SK-N-SH (cell line): Measurements from ENCODE around the gene ABLIM2. TPM values are rescaled to one million over a fixed set of nuclear protein-coding genes. Genes with fewer than 3 reads are reported as not detected.
A peak's percentile ranks its signal among the peaks of the same experiment; 100 is the strongest.

Source experiments
- CTCF ChIA-PET: fragments of 300-600, 350-600 bp; formaldehyde crosslinking; extraction: SDS; loops from one replicate; lab custom pipeline; 2021; lab: Yijun Ruan, JAX
- POLR2A ChIA-PET: fragments of 350-600 bp; sonication (Branson Sonifier 250); formaldehyde crosslinking; extraction: SDS; loops from one replicate; lab custom pipeline; 2020; ENCODE audit warnings: antibody characterized with exemption, inconsistent platforms; lab: Yijun Ruan, JAX
- DNase-seq: peaks from one replicate; pipeline ENCODE4 v3.0.0; 2012
- H2AFZ ChIP-seq: fragments of 200-600 bp; sonication (generic); 2 replicates; pipeline ENCODE4 v1.8.1; 2016; ENCODE audit warnings: antibody characterized with exemption, mild to moderate bottlenecking, low read depth
- H3F3A ChIP-seq: fragments of 200-600 bp; sonication (generic); replicated peaks from 2 replicates; pipeline ENCODE3; 2016; ENCODE audit warnings: antibody characterized with exemption, mild to moderate bottlenecking; ENCODE audit not compliant: insufficient read depth
- H3K27ac ChIP-seq, 2 experiments: fragments of 200-500 bp in 1 of 2; fragments of 200-600 bp in 1 of 2; sonication (Bioruptor generic) in 1 of 2; sonication (generic), shearing (Covaris generic) in 1 of 2; 2 replicates each; pipeline versions ENCODE4 v1.5.1 to v1.6.1; 2014 to 2016; ENCODE audit warnings: low read depth in 2 of 2, inconsistent platforms in 1 of 2, low read length in 1 of 2, mild to moderate bottlenecking in 1 of 2, mixed read lengths in 1 of 2
- H3K27me3 ChIP-seq: fragments of 200-600 bp; sonication (generic), shearing (Covaris generic); 2 replicates; pipeline ENCODE4 v1.6.1; 2016; ENCODE audit warnings: mixed run types; ENCODE audit not compliant: insufficient read depth
- H3K36me3 ChIP-seq, 2 experiments: fragments of 200-500 bp in 1 of 2; fragments of 200-600 bp in 1 of 2; sonication (Bioruptor generic) in 1 of 2; sonication (generic) in 1 of 2; replicated peaks in 1 of 2; 2 replicates each; pipeline versions ENCODE3 to v1.5.1; 2014 to 2016; ENCODE audit warnings: low read length in 1 of 2, mild to moderate bottlenecking in 1 of 2; ENCODE audit not compliant: insufficient read depth in 2 of 2, control insufficient read depth in 1 of 2
- H3K4me1 ChIP-seq, 2 experiments: fragments of 200-500 bp in 1 of 2; fragments of 200-600 bp in 1 of 2; sonication (Bioruptor generic) in 1 of 2; sonication (generic), shearing (Covaris generic) in 1 of 2; 2 replicates each; pipeline versions ENCODE4 v1.5.1 to v1.6.1; 2014 to 2016; ENCODE audit warnings: low read depth in 1 of 2, low read length in 1 of 2, mixed run types in 1 of 2; ENCODE audit not compliant: insufficient read depth in 2 of 2, control insufficient read depth in 1 of 2
- H3K4me2 ChIP-seq: fragments of 200-600 bp; sonication (generic), shearing (Covaris generic); 2 replicates; pipeline ENCODE4 v1.6.1; 2017; ENCODE audit warnings: mixed run types
- H3K4me3 ChIP-seq, 2 experiments: fragments of 200-500 bp in 1 of 2; fragments of 200-600 bp in 1 of 2; sonication (Bioruptor generic) in 1 of 2; sonication (generic), shearing (Covaris generic) in 1 of 2; 2 replicates each; pipeline versions ENCODE4 v1.5.1 to v1.8.1; 2014 to 2016; ENCODE audit warnings: low read depth in 2 of 2, inconsistent platforms in 1 of 2, low read length in 1 of 2, mild to moderate bottlenecking in 1 of 2, mixed read lengths in 1 of 2, moderate library complexity in 1 of 2
- H3K79me2 ChIP-seq: fragments of 200-600 bp; sonication (generic); 2 replicates; pipeline ENCODE4 v1.8.1; 2017; ENCODE audit warnings: mild to moderate bottlenecking; ENCODE audit not compliant: insufficient read depth
- H3K9ac ChIP-seq: fragments of 200-600 bp; sonication (generic); 2 replicates; pipeline ENCODE4 v1.6.1; 2017; ENCODE audit warnings: mixed run types
- H3K9me2 ChIP-seq: fragments of 200-600 bp; sonication (generic); 2 replicates; pipeline ENCODE4 v1.6.1; 2017; ENCODE audit warnings: mixed run types
- H3K9me3 ChIP-seq: fragments of 200-600 bp; sonication (generic); 2 replicates; pipeline ENCODE4 v1.6.1; 2017; ENCODE audit warnings: mixed run types, mild to moderate bottlenecking, moderate library complexity
- H4K20me1 ChIP-seq: fragments of 200-600 bp; sonication (generic); 2 replicates; pipeline ENCODE4 v1.6.1; 2017; ENCODE audit warnings: mild to moderate bottlenecking, mixed run types; ENCODE audit not compliant: insufficient read depth
- EP300 ChIP-seq, 2 experiments: IDR thresholded peaks; 2 replicates each; pipeline versions ENCODE4 v1.4.0 to v1.6.1; 2012; ENCODE audit warnings: borderline replicate concordance in 1 of 2, low read depth in 1 of 2, low read length in 1 of 2
- EZH2phosphoT487 ChIP-seq: fragments of 200-600 bp; sonication (generic); IDR thresholded peaks from 2 replicates; pipeline ENCODE4 v1.6.1; 2017; ENCODE audit warnings: low read depth, mixed run types, mild to moderate bottlenecking, antibody characterized with exemption, moderate library complexity, borderline replicate concordance
- FOSL2 ChIP-seq: IDR thresholded peaks from 2 replicates; pipeline ENCODE4 v1.4.0; 2012; ENCODE audit warnings: low read depth, mild to moderate bottlenecking, moderate library complexity, borderline replicate concordance
- GABPA ChIP-seq: IDR thresholded peaks from 2 replicates; pipeline ENCODE4 v1.4.0; 2012; ENCODE audit warnings: low read depth, mild to moderate bottlenecking
- JUND ChIP-seq: IDR thresholded peaks from 2 replicates; pipeline ENCODE4 v1.4.0; 2012
- NRF1 ChIP-seq: IDR thresholded peaks from 2 replicates; pipeline ENCODE4 v1.6.1; 2012; ENCODE audit warnings: low read depth, mild to moderate bottlenecking, low read length
- RXRA ChIP-seq: IDR thresholded peaks from 2 replicates; pipeline ENCODE4 v1.4.0; 2012; ENCODE audit warnings: low read depth, mild to moderate bottlenecking, borderline replicate concordance
- TAF1 ChIP-seq: IDR thresholded peaks from 2 replicates; pipeline ENCODE4 v1.6.1; 2012; ENCODE audit warnings: low read depth, mild to moderate bottlenecking, low read length, moderate library complexity, borderline replicate concordance
- TCF12 ChIP-seq: IDR thresholded peaks from 2 replicates; pipeline ENCODE4 v1.4.0; 2012
- TEAD4 ChIP-seq: IDR thresholded peaks from 2 replicates; pipeline ENCODE4 v1.4.0; 2012; ENCODE audit warnings: mild to moderate bottlenecking, borderline replicate concordance; ENCODE audit not compliant: insufficient read depth
- YY1 ChIP-seq: IDR thresholded peaks from 2 replicates; pipeline ENCODE4 v1.4.0; 2012; ENCODE audit warnings: low read depth, mild to moderate bottlenecking
- ZBTB33 ChIP-seq: IDR thresholded peaks from 2 replicates; pipeline ENCODE4 v1.4.0; 2012; ENCODE audit warnings: low read depth, borderline replicate concordance
- WGBS: methylation state at CpG from one replicate; pipeline ENCODE4 v1.1.6; 2017; ENCODE audit warnings: low lambda C conversion rate; 5-methylcytosine and 5-hydroxymethylcytosine counted together
- polyA plus RNA-seq, 3 experiments: library from polyadenylated mRNA; depleted of rRNA; stranded (reverse); fragments of >200 nt; gene quantifications; 2 replicates each; pipeline ENCODE4 v1.2.3, GENCODE V29; 2012
- TF ChIP-seq, protein P1 (sequence below): IDR thresholded peaks from 2 replicates; pipeline ENCODE4 v1.4.0; 2012; ENCODE audit warnings: low read depth
- TF ChIP-seq, protein P2 (sequence below): fragments of 150-350 bp; IDR thresholded peaks from 2 replicates; pipeline ENCODE4 v1.6.1; 2017; ENCODE audit warnings: antibody characterized with exemption, low read length, low read depth, borderline replicate concordance
- TF ChIP-seq, protein P3 (sequence below): fragments of 150-350 bp; IDR thresholded peaks from 2 replicates; pipeline ENCODE4 v1.6.1; 2016; ENCODE audit warnings: mild to moderate bottlenecking, low read depth, low read length

The ABLIM2 gene
- polyA plus RNA-seq, 1 of the 3 experiments (the other 2 are of a cell fraction) = 0.53 TPM

- TF ChIP-seq GABPA = no peak
- no peak for TF ChIP-seq TCF12
- no peak for TF ChIP-seq JUND
- no peak for TF ChIP-seq TAF1
- TF ChIP-seq, protein P1, sequence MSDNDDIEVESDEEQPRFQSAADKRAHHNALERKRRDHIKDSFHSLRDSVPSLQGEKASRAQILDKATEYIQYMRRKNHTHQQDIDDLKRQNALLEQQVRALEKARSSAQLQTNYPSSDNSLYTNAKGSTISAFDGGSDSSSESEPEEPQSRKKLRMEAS = no peak
- TF ChIP-seq EP300 (IDR thresholded peaks at IDR 0.05; ENCODE audit: borderline replicate concordance in 1 of 2, low read depth in 1 of 2, low read length in 1 of 2) = no peak
- WGBS = 58% methylated on average over 9 of the region's 12 CpGs
- CTCF ChIA-PET = interaction anchor here (1.1 kb wide), 2 partner anchors 13 to 104 kb away, joined by 3 to 4 read pairs; no protein-coding TSS in a partner anchor
- no peak overlapping the region for H2AFZ ChIP-seq
- H4K20me1 ChIP-seq = no peaks in the 10 kb centered on the region
- no peak for DNase-seq
- H3K27me3 ChIP-seq = no peaks in the 10 kb centered on the region; the same call in 1 of the 2 replicates
- H3K4me2 ChIP-seq = no peak overlapping the region
- H3K79me2 ChIP-seq = no peaks in the 10 kb centered on the region
- POLR2A ChIA-PET = no interaction called here
- no peaks in the 10 kb centered on the region for H3K36me3 ChIP-seq
- H3F3A ChIP-seq = no peaks in the 10 kb centered on the region
- no peak overlapping the region for H3K9ac ChIP-seq
- H3K4me3 ChIP-seq = no peak overlapping the region
- H3K4me1 ChIP-seq = peaks cover 0 to 60% of the 10 kb centered on the region in 2 experiments; a peak in 2 of 4 replicates
- H3K9me3 ChIP-seq = no peaks in the 10 kb centered on the region
- no peaks in the 10 kb centered on the region for H3K9me2 ChIP-seq
- peak overlapping the region in 1 of 2 experiments; percentile 19; a peak in 1 of 4 replicates for H3K27ac ChIP-seq
Measured at GRCh38 chr4:8120501-8120900, 38.1 kb downstream of the ABLIM2 start.

DNA sequence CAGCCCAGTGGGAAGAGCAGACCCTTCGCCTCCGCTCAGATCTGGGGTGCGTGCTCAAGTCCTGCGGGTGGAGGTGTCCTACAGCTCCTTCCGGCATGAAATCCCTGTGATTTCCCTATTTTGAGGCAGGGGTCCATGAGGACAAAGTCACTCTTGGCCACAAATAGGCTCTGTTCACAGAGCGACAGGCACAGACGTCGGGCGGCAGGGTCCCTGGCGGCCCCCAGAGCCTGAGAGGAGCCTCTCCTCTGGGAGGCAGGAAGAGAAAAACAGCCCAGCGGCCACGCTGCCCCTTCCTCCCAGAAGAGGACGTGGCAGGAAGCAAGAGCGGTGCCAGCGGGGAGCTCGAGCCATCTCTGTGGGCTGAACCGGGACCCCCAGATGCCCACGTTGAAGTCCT is 38.7 kb downstream of the ABLIM2 start:
- TF ChIP-seq RXRA (no peak), GABPA (no peak), YY1 (no peak)
- TF ChIP-seq, protein P2, sequence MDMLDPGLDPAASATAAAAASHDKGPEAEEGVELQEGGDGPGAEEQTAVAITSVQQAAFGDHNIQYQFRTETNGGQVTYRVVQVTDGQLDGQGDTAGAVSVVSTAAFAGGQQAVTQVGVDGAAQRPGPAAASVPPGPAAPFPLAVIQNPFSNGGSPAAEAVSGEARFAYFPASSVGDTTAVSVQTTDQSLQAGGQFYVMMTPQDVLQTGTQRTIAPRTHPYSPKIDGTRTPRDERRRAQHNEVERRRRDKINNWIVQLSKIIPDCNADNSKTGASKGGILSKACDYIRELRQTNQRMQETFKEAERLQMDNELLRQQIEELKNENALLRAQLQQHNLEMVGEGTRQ = no peak

DNA sequence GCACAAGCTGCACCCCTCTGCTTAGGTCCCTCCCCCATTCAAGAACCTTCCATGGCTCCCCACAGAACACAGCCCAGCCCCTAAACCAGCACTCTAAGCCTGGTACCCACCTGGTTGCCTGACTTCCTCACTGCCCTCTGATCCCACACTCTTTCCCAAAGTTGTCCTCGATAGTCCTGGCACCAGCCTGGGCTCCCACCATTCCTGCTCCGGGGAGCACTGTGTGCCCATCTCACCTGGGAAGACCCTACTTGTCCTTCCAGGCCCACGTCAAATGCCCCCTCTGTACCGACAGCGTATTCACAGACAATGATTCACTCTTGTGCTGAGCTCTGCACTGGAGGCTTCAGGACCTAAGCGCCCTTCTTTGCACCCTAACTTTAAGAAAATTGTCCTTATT is 40.1 kb downstream of the ABLIM2 start:
- H3K9me3 ChIP-seq = no peaks in the 10 kb centered on the region
- no peaks in the 10 kb centered on the region for H3K36me3 ChIP-seq
- H3K79me2 ChIP-seq = no peaks in the 10 kb centered on the region
- H3K4me3 ChIP-seq = no peak overlapping the region
- ChIA-PET CTCF (interaction anchor here (0.8 to 1.8 kb wide), 3 partner anchors 32 to 43 kb away, joined by 3 to 5 read pairs (median 3); no protein-coding TSS in a partner anchor), POLR2A (no interaction called here)
- no peaks in the 10 kb centered on the region for H3K9me2 ChIP-seq
- no peak overlapping the region for H3K4me2 ChIP-seq
- H3K27me3 ChIP-seq = no peaks in the 10 kb centered on the region
- no peak overlapping the region; a peak in 1 of 4 replicates for H3K27ac ChIP-seq
- H3F3A ChIP-seq = no peaks in the 10 kb centered on the region
- H3K9ac ChIP-seq = no peak overlapping the region
- H3K4me1 ChIP-seq = peaks cover 0 to 65% of the 10 kb centered on the region in 2 experiments; a peak in 1 of 4 replicates
- no peak for DNase-seq
- H4K20me1 ChIP-seq = no peaks in the 10 kb centered on the region
- H2AFZ ChIP-seq = no peak overlapping the region
- 61% methylated on average over 5 of the region's 6 CpGs for WGBS
- no peak for TF ChIP-seq FOSL2
- no peak for TF ChIP-seq NRF1
- no peak for TF ChIP-seq TAF1
- no peak for TF ChIP-seq TCF12
- TF ChIP-seq ZBTB33 = no peak
- TF ChIP-seq TEAD4 = no peak
- TF ChIP-seq JUND = no peak
- TF ChIP-seq EZH2phosphoT487 = no peak
- TF ChIP-seq, protein P3, sequence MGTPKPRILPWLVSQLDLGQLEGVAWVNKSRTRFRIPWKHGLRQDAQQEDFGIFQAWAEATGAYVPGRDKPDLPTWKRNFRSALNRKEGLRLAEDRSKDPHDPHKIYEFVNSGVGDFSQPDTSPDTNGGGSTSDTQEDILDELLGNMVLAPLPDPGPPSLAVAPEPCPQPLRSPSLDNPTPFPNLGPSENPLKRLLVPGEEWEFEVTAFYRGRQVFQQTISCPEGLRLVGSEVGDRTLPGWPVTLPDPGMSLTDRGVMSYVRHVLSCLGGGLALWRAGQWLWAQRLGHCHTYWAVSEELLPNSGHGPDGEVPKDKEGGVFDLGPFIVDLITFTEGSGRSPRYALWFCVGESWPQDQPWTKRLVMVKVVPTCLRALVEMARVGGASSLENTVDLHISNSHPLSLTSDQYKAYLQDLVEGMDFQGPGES = no peak

More for the DNA sequence above, 38.7 kb downstream of the ABLIM2 start:
- no peaks in the 10 kb centered on the region for H3K9me2 ChIP-seq
- H3K79me2 ChIP-seq = no peaks in the 10 kb centered on the region
- POLR2A ChIA-PET = no interaction called here
- no peak overlapping the region; a peak in 1 of 4 replicates for H3K27ac ChIP-seq
- CTCF ChIA-PET = no interaction called here
- H3K9me3 ChIP-seq = no peaks in the 10 kb centered on the region
- WGBS = 69% methylated on average over 10 of the region's 18 CpGs
- H2AFZ ChIP-seq = no peak overlapping the region
- no peaks in the 10 kb centered on the region; the same call in 1 of the 2 replicates for H3K27me3 ChIP-seq
- no peaks in the 10 kb centered on the region for H3K36me3 ChIP-seq
- H3K4me3 ChIP-seq = no peak overlapping the region
- H3F3A ChIP-seq = no peaks in the 10 kb centered on the region
- no peak overlapping the region for H3K4me2 ChIP-seq
- peaks cover 0 to 62% of the 10 kb centered on the region in 2 experiments; a peak in 2 of 4 replicates for H3K4me1 ChIP-seq
- no peak overlapping the region for H3K9ac ChIP-seq
- DNase-seq = no peak
- no peaks in the 10 kb centered on the region for H4K20me1 ChIP-seq
